Ectodermal cell (in vitro differentiated cells): Measurements from ENCODE around the gene LCOR.
"Not testable (repeated sequence)": the region's sequence is repeated elsewhere in the genome, so short reads cannot be mapped to it uniquely, and the experiment has no call there.

Experiments
- H3K27ac ChIP-seq: 2 replicates; pipeline ENCODE4 v1.7.0; 2013; ENCODE audit warnings: mild to moderate bottlenecking, low read depth, low read length; ENCODE audit not compliant: insufficient read depth, poor library complexity, severe bottlenecking
- H3K27me3 ChIP-seq: 2 replicates; pipeline ENCODE4 v1.7.0; 2013; ENCODE audit warnings: mild to moderate bottlenecking, low read length; ENCODE audit not compliant: insufficient read depth, control insufficient read depth, poor library complexity, severe bottlenecking
- H3K36me3 ChIP-seq: one replicate; pipeline ENCODE4 v1.7.0; 2013; ENCODE audit warnings: low read length; ENCODE audit not compliant: control insufficient read depth, insufficient read depth
- H3K4me1 ChIP-seq: one replicate; pipeline ENCODE4 v1.7.0; 2013; ENCODE audit warnings: low read length; ENCODE audit not compliant: control insufficient read depth, insufficient read depth
- H3K4me3 ChIP-seq: 2 replicates; pipeline ENCODE4 v1.7.0; 2013; ENCODE audit warnings: low read depth, low read length, control low read depth; ENCODE audit not compliant: insufficient read depth
- H3K9me3 ChIP-seq: 2 replicates; pipeline ENCODE4 v1.7.0; 2013; ENCODE audit warnings: mild to moderate bottlenecking, low read length, moderate library complexity; ENCODE audit not compliant: control insufficient read depth
- WGBS, 2 experiments: methylation state at CpG; one replicate each; pipeline ENCODE4 v1.1.7; 2013; ENCODE audit warnings: missing lambda C conversion rate in 2 of 2; 5-methylcytosine and 5-hydroxymethylcytosine counted together

The LCOR gene

GRCh38 chr10:96838529-96838928 lies 6.4 kb downstream of the LCOR start:
- Histone ChIP-seq H3K36me3 (no peaks in the 10 kb centered on the region), H3K4me1 (peaks cover 9% of the 10 kb centered on the region), H3K9me3 (no peaks in the 10 kb centered on the region), H3K27me3 (no peaks in the 10 kb centered on the region), H3K4me3 (no peak overlapping the region), H3K27ac (no peak overlapping the region)
- WGBS, 2 experiments: 97% methylated on average over 3 to 4 of the region's 4 CpGs

GRCh38 chr10:96840841-96841518 lies 8.9 kb downstream of the LCOR start:
- H3K27ac ChIP-seq: no peak overlapping the region

GRCh38 chr10:96842896-96843723 lies 11.0 kb downstream of the LCOR start:
- Histone ChIP-seq H3K4me3 (no peak overlapping the region), H3K27ac (no peak overlapping the region), H3K36me3 (no peaks in the 10 kb centered on the region), H3K9me3 (no peaks in the 10 kb centered on the region), H3K4me1 (no peaks in the 10 kb centered on the region), H3K27me3 (no peaks in the 10 kb centered on the region)
- WGBS, 2 experiments: 94 to 97% methylated on average over 6 to 8 of the region's 8 CpGs

More at GRCh38 chr10:96840841-96841518, 8.9 kb downstream of the LCOR start:
- no peaks in the 10 kb centered on the region for H3K9me3 ChIP-seq
- no peak overlapping the region for H3K4me3 ChIP-seq
- WGBS, 2 experiments: 87% methylated on average over 7 of the region's 7 CpGs
- no peaks in the 10 kb centered on the region for H3K36me3 ChIP-seq
- H3K27me3 ChIP-seq: no peaks in the 10 kb centered on the region
- H3K4me1 ChIP-seq: peaks cover under 1% of the 10 kb centered on the region

DNA sequence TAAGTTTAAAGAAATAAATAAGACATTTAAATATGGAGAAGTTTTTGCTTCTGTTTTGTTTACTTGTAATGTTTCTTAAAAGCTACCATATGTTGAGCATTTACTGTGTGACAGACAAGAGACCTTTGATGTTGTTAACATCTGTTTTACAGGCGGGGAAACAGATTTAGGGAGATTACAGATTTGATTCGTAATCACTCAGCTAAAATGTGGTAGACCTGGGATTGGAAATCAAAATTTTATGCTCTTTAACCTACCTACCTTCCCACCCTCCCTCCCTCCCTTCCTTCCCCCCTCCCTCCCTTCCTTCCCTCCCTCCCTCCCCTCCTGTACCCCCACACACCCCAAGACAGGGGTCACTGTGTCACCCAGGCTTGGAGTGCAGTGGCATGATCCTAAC lies 11.7 kb downstream of the LCOR start:
- H3K27ac ChIP-seq: no peak overlapping the region
- H3K36me3 ChIP-seq: no peaks in the 10 kb centered on the region
- H3K9me3 ChIP-seq: no peaks in the 10 kb centered on the region
- 87 to 100% methylated on average over 2 of the region's 2 CpGs for WGBS, 2 experiments
- H3K4me3 ChIP-seq: no peak overlapping the region
- no peaks in the 10 kb centered on the region for H3K4me1 ChIP-seq
- no peaks in the 10 kb centered on the region for H3K27me3 ChIP-seq

- no peaks in the 10 kb centered on the region for H3K36me3 ChIP-seq
- no peaks in the 10 kb centered on the region for H3K9me3 ChIP-seq
- H3K27me3 ChIP-seq: no peaks in the 10 kb centered on the region
- no peak overlapping the region for H3K27ac ChIP-seq
- no peaks in the 10 kb centered on the region for H3K4me1 ChIP-seq
- no peak overlapping the region for H3K4me3 ChIP-seq
- WGBS, 2 experiments: 100% methylated on average over 1 of the region's 1 CpG; no CpG with 5 or more reads in 1 of the 2 experiments
Measured at GRCh38 chr10:96846395-96846794, 14.3 kb downstream of the LCOR start.

GRCh38 chr10:96846926-96847325 lies 14.8 kb downstream of the LCOR start:
- 90 to 96% methylated on average over 5 of the region's 5 CpGs for WGBS, 2 experiments
- H3K4me1 ChIP-seq: no peaks in the 10 kb centered on the region

GRCh38 chr10:96847356-96847755 lies 15.3 kb downstream of the LCOR start:
- not testable (repeated sequence) for H3K9me3 ChIP-seq, H3K27me3 ChIP-seq, H3K4me1 ChIP-seq, H3K36me3 ChIP-seq, H3K27ac ChIP-seq, H3K4me3 ChIP-seq
- WGBS, 2 experiments: 88 to 93% methylated on average over 10 to 11 of the region's 12 CpGs

More at GRCh38 chr10:96846926-96847325, 14.8 kb downstream of the LCOR start:
- no peaks in the 10 kb centered on the region for H3K9me3 ChIP-seq
- H3K27ac ChIP-seq: no peak overlapping the region
- H3K27me3 ChIP-seq: no peaks in the 10 kb centered on the region
- H3K36me3 ChIP-seq: no peaks in the 10 kb centered on the region
- H3K4me3 ChIP-seq: no peak overlapping the region

DNA sequence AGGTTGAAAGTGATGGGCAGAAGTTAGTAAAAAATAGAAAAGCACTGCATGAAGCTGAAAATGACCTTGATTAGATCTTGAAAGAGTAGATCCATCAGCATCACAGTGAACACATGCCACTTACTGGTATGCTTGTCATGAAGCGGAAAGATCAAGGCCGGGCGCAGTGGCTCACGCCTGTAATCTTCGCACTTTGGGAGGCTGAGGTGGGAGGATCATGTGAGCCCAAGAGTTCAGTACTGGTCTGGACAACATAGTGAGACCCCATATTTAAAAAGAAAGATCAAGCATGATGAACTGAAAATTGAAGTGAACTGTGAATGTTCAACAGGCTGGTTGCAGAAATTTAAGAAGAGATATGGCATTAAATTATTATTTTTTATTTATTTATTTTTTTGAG lies 18.0 kb downstream of the LCOR start:
- 94 to 97% methylated on average over 5 of the region's 5 CpGs for WGBS, 2 experiments
- Histone ChIP-seq H3K27me3 (no peaks in the 10 kb centered on the region), H3K4me1 (no peaks in the 10 kb centered on the region), H3K27ac (no peak overlapping the region), H3K36me3 (no peaks in the 10 kb centered on the region), H3K4me3 (no peak overlapping the region), H3K9me3 (no peaks in the 10 kb centered on the region)

- Histone ChIP-seq H3K27ac (no peak overlapping the region), H3K36me3 (no peaks in the 10 kb centered on the region), H3K4me1 (no peaks in the 10 kb centered on the region), H3K9me3 (no peaks in the 10 kb centered on the region), H3K27me3 (no peaks in the 10 kb centered on the region), H3K4me3 (no peak overlapping the region)
- WGBS, 2 experiments: 95 to 98% methylated on average over 3 of the region's 3 CpGs
Measured at GRCh38 chr10:96850825-96851224, 18.7 kb downstream of the LCOR start.

- no peaks in the 10 kb centered on the region for H3K27me3 ChIP-seq
- no peaks in the 10 kb centered on the region for H3K9me3 ChIP-seq
- H3K27ac ChIP-seq: no peak overlapping the region
- H3K4me3 ChIP-seq: no peak overlapping the region
- H3K4me1 ChIP-seq: peaks cover under 1% of the 10 kb centered on the region
- no peaks in the 10 kb centered on the region for H3K36me3 ChIP-seq
- 94% methylated on average over 6 of the region's 6 CpGs for WGBS, 2 experiments
Measured at GRCh38 chr10:96851281-96851680, 19.2 kb downstream of the LCOR start.
